ENCODE results near the gene CCNQ.

CCNQ gene

GRCh38 chrX:153596981-153597750 is 1.8 kb downstream of the CCNQ start:
- DNase-seq (ENCODE audit: low spot score): peak; percentile 15

GRCh38 chrX:153595859-153596857 is 2.8 kb downstream of the CCNQ start:
- DNase-seq (ENCODE audit: low spot score): peak; percentile 15

- no peak for DNase-seq (ENCODE audit: low spot score)
These were observed 3.6 kb downstream of the CCNQ start for GRCh38 chrX:153595387-153595786.

GRCh38 chrX:153593811-153594500 is 5.0 kb downstream of the CCNQ start:
- no peak for DNase-seq (ENCODE audit: low spot score)

GRCh38 chrX:153592966-153593688 is 5.8 kb downstream of the CCNQ start:
- no peak for DNase-seq (ENCODE audit: low spot score)

- DNase-seq (ENCODE audit: low spot score): no peak
These were observed 6.7 kb downstream of the CCNQ start for GRCh38 chrX:153592091-153592833.

GRCh38 chrX:153590961-153591956 is 7.7 kb downstream of the CCNQ start:
- DNase-seq (ENCODE audit: low spot score): peak; percentile 19

GRCh38 chrX:153588782-153589446 is 10.0 kb downstream of the CCNQ start:
- DNase-seq (ENCODE audit: low spot score): no peak

GRCh38 chrX:153588021-153588781 is 10.7 kb downstream of the CCNQ start:
- DNase-seq (ENCODE audit: low spot score): no peak

GRCh38 chrX:153587342-153587741 is 11.6 kb downstream of the CCNQ start:
- no peak for DNase-seq (ENCODE audit: low spot score)

- no peak for DNase-seq (ENCODE audit: low spot score)
These were observed 13.1 kb downstream of the CCNQ start for GRCh38 chrX:153585827-153586226.

GRCh38 chrX:153583433-153583832 is 15.5 kb downstream of the CCNQ start:
- no peak for DNase-seq (ENCODE audit: low spot score)

- peak; percentile 77 for DNase-seq (ENCODE audit: low spot score)
These were observed 16.0 kb downstream of the CCNQ start for GRCh38 chrX:153582896-153583295.

- no peak for DNase-seq (ENCODE audit: low spot score)
These were observed 18.1 kb downstream of the CCNQ start for GRCh38 chrX:153580700-153581386.

GRCh38 chrX:153578889-153579288 is 20.1 kb downstream of the CCNQ start:
- no peak for DNase-seq (ENCODE audit: low spot score)

- DNase-seq (ENCODE audit: low spot score): no peak
These were observed 20.6 kb downstream of the CCNQ start for GRCh38 chrX:153578200-153578835.

GRCh38 chrX:153576961-153577360 is 22.0 kb downstream of the CCNQ start:
- no peak for DNase-seq (ENCODE audit: low spot score)

Measured in germinal center (tissue), 1 donor.